Measurements from ENCODE around the gene PPP2R1B.

- TF ChIP-seq CTCF (IDR thresholded peaks at IDR 0.05) = no peak
- TF ChIP-seq POLR2A (IDR thresholded peaks at IDR 0.05) = no peak
Observed at GRCh38 chr11:111792314-111792713, 26.1 kb upstream of the PPP2R1B start.
